Activated effector memory CD4-positive, alpha-beta T cell treated with anti-CD3 and anti-CD28 coated beads, Interleukin-2, amount 50 U/mL, for 16 hours (primary cell): Measurements from ENCODE around the gene GMDS.

Source experiments
- DNase-seq: peaks from one replicate; pipeline ENCODE4 v3.0.0-alpha.2; 2020

The GMDS gene

DNA sequence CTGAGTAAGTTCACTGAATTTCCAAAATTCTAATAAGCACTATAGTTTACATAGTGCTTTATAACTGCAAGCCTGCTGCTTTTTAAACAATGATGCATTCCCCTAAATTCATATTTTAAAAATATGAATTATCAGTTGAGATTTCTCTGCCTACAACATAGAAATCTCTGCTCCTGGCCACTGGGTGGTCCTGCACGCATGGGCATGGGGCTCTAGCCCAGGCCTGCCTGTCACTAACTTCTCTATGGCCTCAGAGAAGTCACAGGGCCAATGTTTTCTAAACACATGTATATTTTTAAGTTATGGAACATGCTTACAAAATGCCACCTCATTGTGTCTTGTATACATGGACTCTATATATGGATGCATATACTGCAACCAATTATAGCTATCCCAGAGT is 424.7 kb downstream of the GMDS start:
- DNase-seq = no peak

DNA sequence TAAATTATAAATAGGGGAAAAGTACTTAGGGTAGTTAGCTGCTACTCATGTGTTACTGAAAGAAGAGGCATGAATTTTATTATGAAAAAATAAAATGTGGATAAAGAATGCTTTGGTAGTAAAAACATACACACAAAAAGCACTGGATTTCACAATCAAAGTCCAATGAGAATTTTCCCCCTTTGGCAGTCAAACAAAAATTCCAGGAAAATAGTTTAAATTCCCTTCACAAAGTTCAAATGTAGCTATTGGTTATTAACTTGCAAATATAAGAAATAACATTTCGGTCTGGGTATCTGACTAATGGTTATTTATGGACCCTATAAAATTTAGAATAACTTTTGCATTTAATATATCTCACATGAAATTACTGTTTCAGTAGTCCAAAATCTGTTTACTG is 425.2 kb downstream of the GMDS start:
- DNase-seq = no peak

DNA sequence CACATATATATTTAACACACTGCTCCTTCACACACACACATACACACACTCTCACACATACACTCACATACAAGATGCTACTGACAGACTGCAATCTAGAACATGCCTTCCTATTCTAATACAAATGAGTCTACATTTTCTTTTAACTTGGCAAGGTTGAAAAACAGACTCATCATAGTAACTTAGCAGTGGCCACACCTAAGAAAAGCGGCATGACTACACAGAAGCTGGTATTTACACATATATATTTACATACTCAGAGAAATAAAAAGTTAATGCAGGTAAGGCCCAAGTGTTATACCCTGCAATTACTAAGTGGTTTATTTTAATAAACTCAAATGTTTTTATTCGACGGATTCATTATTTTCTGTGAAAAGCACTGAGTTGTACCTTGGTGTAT is 426.4 kb downstream of the GMDS start:
- DNase-seq = no peak

DNA sequence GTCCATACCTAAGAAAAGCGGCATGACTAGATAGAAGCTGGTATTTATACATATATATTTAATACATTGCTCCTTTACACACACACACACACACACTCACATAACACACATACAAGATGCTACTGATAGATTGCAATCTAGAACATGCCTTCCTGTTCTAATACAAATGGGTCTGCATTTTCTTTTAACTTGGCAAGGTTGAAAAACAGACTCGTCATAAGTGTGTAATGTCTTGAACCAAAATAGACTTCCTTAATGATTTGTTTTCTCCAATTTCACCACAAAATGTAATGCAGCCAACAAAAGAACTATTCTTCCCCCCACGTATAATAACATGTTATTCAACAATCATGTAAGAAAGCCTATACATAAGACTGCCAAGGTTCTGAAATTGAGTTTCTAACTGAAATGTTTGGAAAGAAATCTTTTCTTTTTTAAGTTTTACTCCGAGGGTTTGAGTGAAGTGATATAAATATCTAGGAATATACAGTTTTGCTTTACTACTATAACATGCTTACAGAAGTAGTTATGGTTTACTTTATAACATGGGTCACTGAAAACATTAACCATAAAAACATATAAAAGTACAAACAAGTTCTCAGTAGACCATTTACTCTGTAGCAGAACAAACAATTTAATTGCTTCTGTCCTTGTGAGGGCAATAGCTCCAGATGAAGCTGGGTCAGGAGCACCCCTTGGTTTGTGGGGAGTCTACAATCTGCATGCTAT is 428.2 kb downstream of the GMDS start:
- no peak for DNase-seq

DNA sequence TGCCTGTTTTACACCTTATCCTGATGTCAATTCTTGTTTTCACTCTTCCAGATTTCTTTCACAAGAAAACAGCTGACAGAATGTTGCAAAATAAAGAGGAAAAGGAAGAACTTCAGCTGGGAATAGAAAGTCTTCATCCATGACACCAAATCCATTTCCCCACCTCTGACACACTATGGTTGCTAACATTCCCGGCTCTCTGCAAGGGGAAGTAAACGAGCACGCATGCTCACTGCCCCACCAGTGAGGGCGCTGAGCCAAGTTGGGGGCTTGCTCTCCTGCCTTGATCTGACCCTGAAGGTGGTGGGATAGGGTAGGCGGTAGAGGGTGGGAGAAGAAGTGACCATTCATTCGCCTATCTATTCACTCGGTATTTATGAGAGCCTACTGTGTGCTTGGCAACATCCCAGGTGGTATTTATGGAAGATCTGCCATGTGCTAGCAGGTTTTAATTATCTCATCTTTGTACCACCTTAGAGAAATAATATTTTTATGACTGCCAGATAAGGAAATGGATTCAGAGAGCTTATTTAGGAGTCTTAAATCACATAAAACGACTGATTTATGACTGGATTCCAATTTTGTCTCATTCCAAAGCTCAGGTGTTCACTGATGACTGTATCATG is 429.5 kb downstream of the GMDS start:
- DNase-seq = no peak

- DNase-seq = no peak
These were observed 431.1 kb downstream of the GMDS start for GRCh38 chr6:1814279-1814678.

GRCh38 chr6:1812487-1812886 is 432.9 kb downstream of the GMDS start:
- DNase-seq = no peak

GRCh38 chr6:1812034-1812433 is 433.4 kb downstream of the GMDS start:
- DNase-seq = no peak

- DNase-seq = no peak
These were observed 434.5 kb downstream of the GMDS start for GRCh38 chr6:1810880-1811279.

DNA sequence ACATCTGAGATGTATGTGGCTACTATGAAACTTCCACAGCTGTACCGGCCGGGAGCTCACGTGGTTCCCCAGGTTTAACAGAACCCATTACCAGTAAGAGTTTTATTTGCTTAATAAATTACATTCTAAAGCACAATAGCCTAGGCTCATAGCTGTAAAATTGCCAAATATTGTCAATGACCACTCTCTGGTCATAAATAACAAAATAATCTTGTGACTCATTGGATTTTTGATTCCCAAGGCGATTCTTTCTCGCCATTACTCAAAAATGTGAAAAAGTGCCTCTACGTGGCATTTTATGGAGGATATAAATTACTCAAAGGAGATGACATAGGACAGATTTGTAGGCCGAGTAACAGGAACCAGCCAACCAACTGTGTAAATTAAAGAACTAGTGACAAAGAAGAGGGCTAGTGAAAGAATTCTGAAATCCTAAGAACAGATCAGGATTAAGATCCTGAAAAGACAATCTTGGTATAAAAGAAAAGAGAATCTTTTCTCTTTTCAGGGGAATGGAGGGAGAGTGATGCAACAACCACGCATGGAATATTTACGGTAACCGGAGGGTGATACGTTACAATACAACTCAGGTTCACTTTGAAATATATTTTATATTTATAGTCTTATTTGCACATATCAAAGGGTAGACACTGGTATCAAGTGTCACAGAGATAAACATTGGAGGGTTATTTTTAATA is 436.0 kb downstream of the GMDS start:
- DNase-seq = no peak

DNA sequence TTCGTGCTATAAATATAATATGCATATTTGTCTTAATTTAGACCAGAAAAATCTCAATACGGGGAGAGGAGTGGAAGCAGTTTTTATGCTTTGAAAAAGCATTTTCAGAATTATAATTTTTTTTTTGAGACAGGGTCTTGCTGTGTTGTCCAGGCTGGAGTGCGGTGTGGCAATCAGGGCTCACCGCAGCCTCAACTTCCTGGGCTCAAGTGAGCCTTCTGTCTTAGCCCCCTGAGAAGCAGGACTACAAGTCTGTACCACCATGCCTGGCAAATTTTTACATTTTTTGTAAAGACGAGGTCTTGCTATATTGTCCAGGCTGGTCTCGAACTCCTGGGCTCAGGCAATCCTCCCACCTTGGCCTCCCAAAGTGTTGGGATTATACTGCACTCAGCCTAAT is 438.5 kb downstream of the GMDS start:
- DNase-seq = no peak

GRCh38 chr6:1802491-1803395 is 442.7 kb downstream of the GMDS start:
- no peak for DNase-seq

DNA sequence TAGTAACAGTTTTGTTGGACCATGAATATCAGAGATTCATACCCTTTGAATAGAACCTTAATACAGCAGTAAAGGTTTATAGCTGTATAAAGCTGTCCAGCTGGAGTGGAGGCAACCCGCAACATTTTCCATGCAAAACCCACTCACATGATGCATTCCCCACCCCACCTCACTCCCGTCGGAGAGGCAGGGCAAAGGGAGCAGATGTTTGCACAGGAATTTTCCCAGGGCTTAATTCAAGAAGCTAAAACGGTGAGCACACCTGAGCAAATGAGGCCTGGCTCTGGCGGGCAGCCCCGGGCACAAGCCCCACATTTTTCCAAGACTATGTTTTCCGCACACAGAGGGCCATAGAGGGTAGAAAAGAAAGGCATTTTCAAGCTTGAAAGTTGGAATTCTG is 444.0 kb downstream of the GMDS start:
- no peak for DNase-seq

GRCh38 chr6:1800845-1801244 is 444.6 kb downstream of the GMDS start:
- DNase-seq = no peak

- DNase-seq = no peak
These were observed 446.5 kb downstream of the GMDS start for GRCh38 chr6:1798965-1799325.

- no peak for DNase-seq
These were observed 447.0 kb downstream of the GMDS start for GRCh38 chr6:1798303-1798964.

DNA sequence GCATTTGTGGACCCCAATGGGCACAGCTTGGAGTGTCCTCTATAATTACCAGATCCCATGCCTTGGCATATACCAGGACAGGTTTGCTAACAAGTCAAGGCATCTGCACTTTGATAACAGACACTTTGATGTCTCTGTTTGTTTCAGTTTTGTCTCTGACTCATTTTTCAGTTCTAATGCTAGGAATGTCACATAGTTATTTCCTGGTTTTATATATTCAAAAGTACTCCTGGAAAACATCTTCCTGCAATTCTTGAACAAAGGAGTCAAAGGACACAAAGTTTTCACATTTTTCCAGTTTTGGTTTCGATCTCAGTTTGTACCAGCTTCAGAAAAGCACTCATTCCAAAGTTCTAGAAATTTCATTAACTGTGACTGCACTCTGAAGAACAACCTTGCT is 447.6 kb downstream of the GMDS start:
- no peak for DNase-seq

GRCh38 chr6:1796706-1797529 is 448.5 kb downstream of the GMDS start:
- DNase-seq = no peak

DNA sequence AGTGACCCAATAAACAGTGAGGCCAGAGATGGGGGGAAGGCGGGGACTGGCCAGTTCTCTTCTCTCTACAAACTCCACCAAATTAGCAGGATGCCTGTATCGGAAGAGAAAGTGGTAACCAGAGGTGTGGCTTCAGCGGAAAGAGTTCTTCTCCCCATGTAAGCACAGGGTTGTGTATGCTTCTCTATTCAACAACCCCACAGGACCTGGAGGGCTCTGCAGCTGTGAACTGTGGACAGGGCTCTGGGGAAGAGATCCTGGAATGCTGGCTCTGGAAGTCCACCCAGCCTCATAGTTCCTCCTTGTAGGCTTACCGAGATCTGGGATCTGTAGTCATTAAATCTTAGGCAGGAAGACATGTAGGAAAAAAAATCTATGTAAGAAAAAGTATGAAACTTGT is 449.5 kb downstream of the GMDS start:
- no peak for DNase-seq

DNA sequence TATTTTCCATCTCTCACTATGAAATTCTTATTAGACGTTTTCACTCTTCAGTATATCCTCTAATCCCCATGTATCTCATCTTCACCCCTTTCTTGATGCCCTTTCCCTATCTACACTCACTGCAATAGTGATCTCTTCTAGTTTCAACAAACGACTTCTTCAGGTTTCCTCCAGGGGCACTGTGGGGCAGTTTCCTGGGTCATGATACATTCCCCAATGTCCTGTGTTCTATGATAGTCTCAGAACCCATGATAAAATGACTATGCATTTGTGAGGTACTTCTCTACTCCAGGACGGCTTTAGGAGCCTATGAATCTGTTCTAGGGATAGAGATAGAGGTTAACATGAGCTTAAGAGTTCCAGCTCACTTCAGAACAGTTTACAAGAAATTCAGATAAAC is 452.4 kb downstream of the GMDS start:
- no peak for DNase-seq

DNA sequence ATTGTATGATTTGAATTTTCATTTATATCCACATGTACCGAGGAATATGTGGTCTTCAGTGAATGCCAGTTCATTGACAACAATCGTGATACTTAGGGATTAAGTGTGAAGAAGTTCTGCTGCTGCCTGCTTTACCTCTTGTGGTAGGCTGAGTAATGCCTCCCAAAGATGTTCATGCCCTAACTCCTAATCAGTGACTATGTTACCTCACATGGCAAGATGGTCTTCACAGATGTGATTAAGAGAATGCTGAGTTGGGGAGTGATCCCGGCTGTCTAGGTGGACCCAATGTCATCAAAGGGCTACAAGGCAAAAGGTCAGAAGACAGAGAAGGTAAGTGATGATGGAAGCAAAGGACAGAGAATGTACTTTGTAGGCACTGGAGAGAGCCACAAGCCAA is 454.7 kb downstream of the GMDS start:
- no peak for DNase-seq

DNA sequence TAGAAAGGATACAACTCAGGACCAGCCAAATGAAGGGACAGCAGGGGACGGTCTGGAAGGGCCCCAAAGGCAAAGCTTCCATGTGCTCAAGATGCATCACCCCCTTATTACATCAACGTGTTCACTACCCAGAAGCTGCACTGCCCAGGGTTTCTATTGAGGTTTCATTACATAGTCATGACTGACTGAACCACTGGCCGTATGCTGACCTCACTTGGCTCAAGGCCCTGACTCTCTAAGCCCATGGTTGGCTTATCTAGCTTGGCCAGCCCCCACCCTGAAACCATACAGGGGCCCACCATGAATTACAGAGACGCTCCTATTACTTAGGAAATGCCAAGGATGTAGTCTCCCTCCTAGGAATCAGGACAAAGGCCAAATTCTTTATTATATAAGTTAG is 456.3 kb downstream of the GMDS start:
- DNase-seq = no peak
